ENCODE measurements around the gene SLC9C1.

Gene SLC9C1

DNA sequence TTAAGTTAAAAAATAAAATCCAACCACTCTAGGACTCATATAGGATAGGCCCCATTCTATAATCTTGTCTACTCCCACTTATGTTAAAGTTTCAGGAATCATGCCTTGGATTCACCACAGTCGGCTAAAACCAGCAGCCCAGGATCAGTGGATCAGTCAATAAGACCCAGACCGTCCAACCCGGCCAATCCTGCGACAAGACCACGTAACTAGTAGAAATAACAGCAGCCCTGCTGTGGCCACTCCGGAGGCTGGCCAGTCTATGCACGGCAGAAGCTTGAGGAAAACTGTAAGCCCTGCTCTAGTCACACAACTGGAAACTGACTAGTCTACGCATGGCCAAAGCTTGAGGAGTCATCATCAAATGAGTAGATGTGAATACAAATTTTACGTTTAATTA lies 12.8 kb upstream of the SLC9C1 start:
- no peak for FAIRE-seq

DNA sequence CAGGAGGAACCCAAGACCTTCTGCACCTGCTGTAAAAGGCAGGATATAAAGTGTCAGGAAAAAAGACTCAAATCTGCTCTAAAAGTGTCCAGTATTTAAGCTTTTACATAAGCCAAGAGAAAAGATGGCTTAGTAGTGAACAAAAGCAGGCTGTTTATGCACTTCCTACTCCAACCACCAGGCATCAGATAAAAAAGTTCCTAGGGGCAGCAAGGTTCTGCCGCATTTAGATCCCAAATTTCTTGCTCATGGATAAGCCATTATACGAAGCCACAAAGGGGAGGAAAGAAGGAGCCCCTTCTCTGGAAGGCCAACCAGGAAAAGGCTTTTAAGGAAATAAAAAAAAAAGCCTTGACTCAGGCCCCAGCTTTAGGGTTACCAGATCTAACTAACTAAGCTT lies 10.6 kb upstream of the SLC9C1 start:
- no peak for FAIRE-seq

DNA sequence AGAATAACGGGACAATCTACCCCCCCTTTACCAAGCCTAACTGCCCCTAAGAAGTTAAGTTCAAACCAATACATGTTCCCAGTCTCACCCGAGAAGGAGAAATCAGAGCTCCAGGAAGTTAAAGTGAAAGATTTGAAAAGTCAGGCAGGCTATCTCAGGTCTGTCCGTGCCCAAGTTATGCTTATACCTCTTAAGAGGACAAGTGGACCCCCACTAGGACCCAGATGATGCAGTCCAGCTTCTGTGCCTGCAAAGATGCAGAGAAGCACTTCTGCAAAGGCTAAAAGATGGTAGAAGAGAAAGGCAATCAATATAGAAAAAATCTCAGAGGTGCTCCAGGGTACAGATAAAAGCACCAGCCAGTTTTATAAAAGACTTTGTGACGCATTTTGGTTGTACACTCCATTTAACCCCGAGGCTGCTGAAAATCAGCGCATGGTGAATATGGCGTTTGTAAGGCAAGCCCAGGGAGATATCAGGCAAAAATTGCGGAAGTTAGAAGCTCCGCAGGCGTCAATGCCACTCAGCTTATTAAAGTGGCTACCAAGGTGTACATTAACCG lies 9.8 kb upstream of the SLC9C1 start:
- no peak for FAIRE-seq

DNA sequence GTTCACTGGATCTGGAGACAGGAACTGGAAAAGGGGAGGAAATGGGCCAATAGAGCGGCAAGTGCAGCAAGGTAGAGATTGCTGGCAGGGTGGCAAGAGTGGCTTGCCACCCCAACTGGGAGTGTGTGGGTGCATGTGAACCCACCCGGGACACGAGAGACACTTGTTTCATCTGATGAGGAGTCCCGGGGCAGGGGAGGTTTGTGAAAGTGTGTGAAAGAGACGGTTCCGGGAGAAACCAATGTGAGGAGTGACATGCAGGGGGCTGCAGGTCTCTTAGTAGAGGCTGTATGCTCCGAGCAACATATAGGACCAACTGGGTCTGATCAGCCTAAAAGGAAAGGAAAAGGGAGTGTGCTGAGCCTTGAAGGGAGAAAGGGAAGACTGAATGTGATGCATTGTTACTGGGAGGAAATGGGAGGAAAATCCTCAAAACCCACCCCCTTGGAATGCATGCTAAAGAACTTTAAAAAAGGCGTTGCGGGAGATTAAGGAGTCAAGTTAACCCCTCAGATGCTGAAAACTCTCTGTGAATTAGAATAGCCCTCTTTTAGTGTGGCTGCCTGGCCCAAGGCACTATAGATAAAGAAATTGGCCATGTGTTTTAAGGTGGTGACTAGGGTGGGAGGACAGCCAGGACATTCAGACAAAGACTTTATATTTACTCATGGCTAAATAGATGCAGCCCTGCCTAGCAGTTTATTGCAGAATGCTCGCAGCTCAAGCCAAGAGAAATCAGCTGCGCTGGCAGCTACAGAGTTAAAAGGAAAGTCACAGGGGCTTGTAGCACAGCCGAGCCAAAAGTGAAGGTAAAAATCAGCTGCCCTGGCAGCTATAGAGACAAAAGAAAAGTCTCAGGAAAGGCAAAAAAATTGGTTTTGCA lies 9.1 kb upstream of the SLC9C1 start:
- no peak for FAIRE-seq

GRCh38 chr3:112302150-112302830 lies 8.3 kb upstream of the SLC9C1 start:
- FAIRE-seq: no peak

DNA sequence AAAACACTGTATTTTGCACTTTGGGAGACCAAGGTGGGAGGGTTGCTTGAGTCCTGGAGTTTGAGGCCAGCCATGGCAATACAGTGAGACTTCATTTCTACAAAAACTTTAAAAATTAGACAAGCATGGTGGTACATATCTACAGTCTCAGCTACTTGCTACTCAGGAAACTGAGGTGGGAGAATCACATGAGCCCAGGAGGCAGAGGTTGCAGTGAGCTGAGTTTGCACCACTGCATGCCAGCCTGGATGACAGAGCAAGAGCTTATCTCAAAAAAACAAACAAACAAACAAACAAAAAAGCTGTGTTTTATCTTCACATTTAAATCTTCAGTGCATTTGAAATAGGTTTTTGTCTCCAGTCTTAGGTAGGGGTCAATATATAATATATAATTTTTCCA lies 4.8 kb upstream of the SLC9C1 start:
- no peak for FAIRE-seq

GRCh38 chr3:112297714-112298113 lies 3.7 kb upstream of the SLC9C1 start:
- FAIRE-seq: no peak

DNA sequence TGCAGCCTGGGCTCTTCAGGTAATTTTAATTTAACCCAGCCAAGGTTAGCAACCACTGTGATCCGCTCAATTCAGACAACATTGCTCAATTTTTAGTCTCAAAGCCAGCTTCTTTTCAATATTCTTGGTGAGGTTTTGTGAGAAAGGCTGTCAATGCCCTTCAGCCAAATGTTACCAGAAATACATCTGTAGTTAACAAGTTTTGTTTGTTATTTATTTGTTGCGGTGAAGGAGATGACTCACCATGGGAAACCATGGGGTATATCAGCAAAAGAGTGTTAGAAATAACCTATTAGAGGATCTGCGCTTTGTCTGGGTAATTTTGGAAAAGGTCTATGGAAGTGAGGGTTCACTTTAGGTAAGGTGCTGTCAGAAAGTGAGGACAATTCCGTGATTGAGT lies 5.0 kb downstream of the SLC9C1 start:
- FAIRE-seq: no peak

DNA sequence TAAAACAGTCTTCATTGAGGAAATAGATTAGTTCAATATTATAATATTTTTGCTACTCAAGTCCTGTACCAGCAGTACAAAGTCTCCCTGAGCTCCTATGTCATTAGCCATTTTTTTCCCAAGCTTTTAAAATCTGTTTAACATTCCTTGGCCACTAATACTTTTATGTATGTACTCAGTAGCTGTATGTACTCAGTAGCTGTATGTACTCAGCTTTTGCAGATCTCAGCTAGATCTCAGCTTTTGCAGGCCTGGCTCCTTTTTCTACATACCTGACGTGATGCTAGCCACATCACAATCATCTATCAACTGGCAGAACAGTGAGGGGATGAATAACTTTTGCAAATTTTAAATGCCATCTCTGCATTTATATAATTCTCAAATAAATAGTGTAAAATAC lies 13.8 kb downstream of the SLC9C1 start:
- no peak for FAIRE-seq

DNA sequence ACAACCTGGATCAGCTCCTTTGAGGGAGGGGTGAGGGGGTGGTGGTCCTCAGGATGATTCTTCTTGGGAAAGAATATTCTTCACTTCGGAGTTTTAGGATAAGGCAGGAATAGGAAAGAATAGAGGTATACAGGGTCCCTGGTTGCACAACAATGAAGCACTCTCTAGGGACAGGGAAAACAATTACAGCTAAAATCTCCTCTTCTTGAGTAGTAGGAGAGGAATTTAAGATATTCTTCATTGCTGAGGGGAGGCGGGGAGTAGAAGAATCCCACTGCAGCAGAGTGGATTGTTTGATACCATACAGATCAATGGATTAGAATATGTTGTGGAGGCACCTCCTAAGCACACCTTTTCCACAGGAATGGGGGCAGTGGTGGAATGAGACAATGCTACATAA lies 20.5 kb downstream of the SLC9C1 start:
- no peak for FAIRE-seq

GRCh38 chr3:112261742-112262141 lies 32.3 kb downstream of the SLC9C1 start:
- FAIRE-seq: no peak

DNA sequence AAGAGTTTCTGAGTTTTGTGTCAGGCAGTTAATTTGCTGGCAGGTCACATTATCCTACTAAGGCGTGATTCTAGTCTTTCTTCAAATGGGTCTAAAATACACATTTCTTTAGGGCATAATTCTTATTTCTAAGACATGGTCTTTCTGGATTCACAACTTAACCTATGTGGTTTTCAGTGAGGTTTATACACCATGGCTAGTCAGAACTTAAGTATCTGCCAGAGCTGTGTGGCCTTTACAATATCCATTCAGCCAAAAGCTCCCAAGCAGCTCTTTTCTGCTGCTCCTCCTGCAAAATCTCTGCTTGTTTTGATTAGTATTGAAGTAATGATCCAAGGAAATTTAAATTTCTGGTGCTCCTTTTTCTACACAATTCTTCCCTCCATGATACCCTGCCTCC lies 33.5 kb downstream of the SLC9C1 start:
- FAIRE-seq: no peak

DNA sequence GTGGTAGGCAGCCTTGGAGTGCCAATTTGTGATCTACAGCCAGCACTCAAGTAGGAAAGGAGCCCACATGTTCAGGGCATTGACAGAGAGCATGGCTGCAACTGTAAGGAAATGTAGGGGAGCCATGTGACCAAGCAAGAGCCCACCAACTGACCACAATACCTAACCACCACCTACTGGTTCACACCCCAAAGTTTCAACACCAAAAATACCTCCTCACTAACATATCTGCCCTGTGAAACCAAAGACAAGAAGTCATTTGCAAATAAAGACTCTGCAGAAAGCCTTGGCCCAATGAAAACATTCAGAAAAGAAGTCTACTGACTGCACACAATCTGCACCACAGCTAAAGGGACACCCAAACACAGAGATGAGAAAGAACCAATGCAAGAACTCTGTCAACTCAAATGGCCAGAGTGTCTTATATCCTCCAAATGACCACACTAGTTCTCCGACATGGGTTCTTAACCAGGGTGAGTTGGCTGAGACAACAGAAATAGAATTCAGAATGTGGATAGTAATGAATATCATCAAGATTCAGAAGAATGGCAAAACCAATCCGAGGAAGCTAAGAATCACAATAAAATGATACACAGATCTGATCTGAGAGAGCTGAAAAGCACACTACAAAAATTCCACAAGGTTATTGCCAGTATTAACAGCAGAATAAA lies 40.6 kb downstream of the SLC9C1 start:
- FAIRE-seq: no peak

GRCh38 chr3:112247900-112248299 lies 46.1 kb downstream of the SLC9C1 start:
- FAIRE-seq: no peak

- FAIRE-seq: no peak
These were observed 46.7 kb downstream of the SLC9C1 start for GRCh38 chr3:112247350-112247749.

- no peak for FAIRE-seq
These were observed 60.9 kb downstream of the SLC9C1 start for GRCh38 chr3:112233083-112233482.

DNA sequence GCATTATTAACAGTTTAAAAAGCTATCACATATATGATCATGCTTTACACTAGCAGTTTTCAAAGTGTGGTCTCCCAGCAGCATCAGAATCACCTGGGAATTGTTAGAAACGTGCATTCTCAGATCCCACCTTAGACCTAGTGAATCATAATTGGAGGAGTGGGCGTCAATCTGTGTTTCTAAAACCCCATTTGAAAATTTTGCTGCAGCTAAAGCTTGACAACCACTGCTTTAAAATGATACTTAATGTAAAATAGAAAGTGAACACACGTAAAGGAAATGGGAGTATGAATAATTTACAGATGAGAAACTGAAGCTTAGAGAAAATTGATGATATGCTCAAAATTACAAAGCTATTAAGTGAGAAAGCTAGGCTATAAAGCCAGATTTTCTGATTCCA lies 62.3 kb downstream of the SLC9C1 start:
- FAIRE-seq: no peak

DNA sequence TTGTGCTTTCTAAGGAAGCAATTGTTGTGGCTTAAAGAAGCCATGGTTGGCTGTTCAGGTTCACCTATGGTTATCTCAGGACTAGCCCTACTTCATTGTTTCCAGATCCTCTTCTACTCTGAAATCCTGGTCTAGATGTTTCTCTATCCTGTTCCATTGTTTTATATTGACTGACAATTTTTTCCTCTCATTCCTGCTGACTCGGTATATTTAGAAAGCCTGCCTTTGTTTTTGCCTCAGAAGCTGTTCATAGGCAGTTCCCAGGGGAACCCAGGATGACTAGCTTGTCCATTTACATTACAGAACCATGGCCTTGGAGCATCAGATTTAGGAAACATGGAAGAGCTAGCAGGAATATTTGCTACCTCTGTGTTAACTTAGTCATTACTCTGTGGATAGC lies 64.0 kb downstream of the SLC9C1 start:
- FAIRE-seq: no peak

DNA sequence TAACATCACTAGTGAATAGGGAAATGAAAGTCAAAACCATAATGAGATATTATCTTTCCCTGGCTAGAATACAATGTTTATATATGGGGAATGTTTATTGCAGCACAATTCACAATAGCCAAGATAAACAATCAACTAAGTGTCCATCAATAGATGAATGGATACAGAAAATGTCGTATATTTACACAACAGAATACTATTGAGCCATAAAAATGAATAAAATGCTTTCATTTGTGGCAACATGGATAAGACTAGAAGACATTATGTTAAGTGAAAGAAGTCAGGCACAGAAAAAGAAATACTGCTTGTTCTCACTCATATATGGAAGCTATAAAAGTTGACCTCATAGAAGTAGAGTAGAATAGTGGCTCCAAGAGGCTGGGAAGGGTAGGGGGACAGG lies 65.2 kb downstream of the SLC9C1 start:
- no peak for FAIRE-seq

- FAIRE-seq: no peak
These were observed 93.7 kb downstream of the SLC9C1 start for GRCh38 chr3:112200317-112200666.

GRCh38 chr3:112199622-112200316 lies 94.2 kb downstream of the SLC9C1 start:
- FAIRE-seq: no peak

DNA sequence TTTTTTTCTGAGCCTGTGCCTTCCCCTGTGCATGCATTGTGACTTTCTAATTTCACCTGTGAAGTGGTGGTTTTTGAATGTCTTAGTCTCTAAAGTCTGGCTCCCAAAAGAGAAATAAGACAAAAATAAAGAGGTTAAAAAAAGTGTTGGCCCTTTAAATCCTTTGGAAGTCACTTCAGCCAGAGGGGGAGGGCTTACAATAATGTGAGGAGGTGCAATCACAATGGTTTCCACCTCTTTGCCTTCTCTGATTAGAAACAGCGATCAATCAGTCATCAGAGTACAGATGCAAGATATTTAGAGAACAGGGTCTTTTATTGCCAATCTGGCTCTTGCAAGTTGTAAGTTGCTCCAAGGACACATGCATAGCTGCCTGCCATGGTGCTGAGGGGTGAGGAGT lies 96.9 kb downstream of the SLC9C1 start:
- no peak for FAIRE-seq

- FAIRE-seq: no peak
These were observed 106.7 kb downstream of the SLC9C1 start for GRCh38 chr3:112187300-112187699.

Data from A204.1 (cell line).